IMR-90 (cell line): ENCODE measurements around the gene OLAH. TPM values are rescaled to one million over a fixed set of nuclear protein-coding genes. Genes with fewer than 3 reads are reported as not detected.

ENCODE experiments used
- ATAC-seq: fragments of 200-7000 bp; cut with Tn5 transposase; 2 replicates; pipeline ENCODE4 v1.9.1; 2020; ENCODE audit warnings: low read depth, mild to moderate bottlenecking, moderate library complexity
- BruUV-seq: library from RNA; stranded (reverse); fragments of 400-500 nt; replicated peaks from 2 replicates; lab custom pipeline; 2021; lab: Mats Ljungman, UMichigan
- CTCF ChIA-PET: fragments of 300-600 bp; formaldehyde crosslinking; extraction: SDS; loops from one replicate; lab custom pipeline; 2021; ENCODE audit warnings: antibody characterized with exemption; lab: Yijun Ruan, JAX
- POLR2A ChIA-PET: fragments of 300-600 bp; sonication (Branson Sonifier 250); formaldehyde crosslinking; loops from one replicate; lab custom pipeline; 2022; ENCODE audit warnings: antibody characterized with exemption; ENCODE audit not compliant: unreplicated experiment; lab: Charles Lee
- DNase-seq: peaks from one replicate; pipeline ENCODE4 v3.0.0; 2013
- H2AFZ ChIP-seq: replicated peaks from 2 replicates; pipeline ENCODE3; 2013; ENCODE audit warnings: low read length, mild to moderate bottlenecking; ENCODE audit not compliant: poor library complexity
- H2AK5ac ChIP-seq: 2 replicates; pipeline ENCODE4 v1.6.1; 2013; ENCODE audit warnings: low read depth, low read length, inconsistent platforms
- H2AK9ac ChIP-seq: replicated peaks from 2 replicates; pipeline ENCODE3; 2013; ENCODE audit warnings: mild to moderate bottlenecking, low read depth, low read length, moderate library complexity; ENCODE audit not compliant: poor library complexity
- H2BK120ac ChIP-seq: 2 replicates; pipeline ENCODE4 v1.6.1; 2013; ENCODE audit warnings: low read depth, low read length, inconsistent platforms
- H2BK15ac ChIP-seq: 3 replicates; pipeline ENCODE4 v1.6.1; 2013; ENCODE audit warnings: low read depth, low read length, inconsistent platforms
- H2BK20ac ChIP-seq: 2 replicates; pipeline ENCODE4 v1.6.1; 2013; ENCODE audit warnings: low read depth, mild to moderate bottlenecking, inconsistent platforms, low read length, moderate library complexity
- H2BK5ac ChIP-seq: 2 replicates; pipeline ENCODE4 v1.6.1; 2013; ENCODE audit warnings: mild to moderate bottlenecking, low read depth, low read length, inconsistent platforms; ENCODE audit not compliant: poor library complexity, severe bottlenecking
- H3K14ac ChIP-seq: replicated peaks from 2 replicates; pipeline ENCODE4 v1.6.1; 2013; ENCODE audit warnings: low read depth, low read length, inconsistent platforms
- H3K18ac ChIP-seq: 2 replicates; pipeline ENCODE4 v1.6.1; 2013; ENCODE audit warnings: low read depth, low read length, control low read depth
- H3K23ac ChIP-seq: 2 replicates; pipeline ENCODE4 v1.6.1; 2013; ENCODE audit warnings: low read depth, low read length, inconsistent platforms
- H3K27ac ChIP-seq: 2 replicates; pipeline ENCODE4 v1.5.1; 2013; ENCODE audit warnings: mild to moderate bottlenecking, control low read depth, low read length; ENCODE audit not compliant: insufficient read depth
- H3K27me3 ChIP-seq: 2 replicates; pipeline ENCODE4 v1.6.1; 2013; ENCODE audit warnings: low read length; ENCODE audit not compliant: control insufficient read depth, insufficient read depth
- H3K36me3 ChIP-seq: 2 replicates; pipeline ENCODE4 v1.6.1; 2013; ENCODE audit warnings: low read length, mixed read lengths; ENCODE audit not compliant: control insufficient read depth, insufficient read depth
- H3K4ac ChIP-seq: 2 replicates; pipeline ENCODE4 v1.6.1; 2013; ENCODE audit warnings: low read depth, low read length, inconsistent platforms
- H3K4me1 ChIP-seq: 2 replicates; pipeline ENCODE4 v1.6.1; 2013; ENCODE audit warnings: low read length, mixed read lengths; ENCODE audit not compliant: control insufficient read depth, insufficient read depth
- H3K4me2 ChIP-seq: 2 replicates; pipeline ENCODE4 v1.6.1; 2013; ENCODE audit warnings: low read depth, mild to moderate bottlenecking, control low read depth, low read length, moderate library complexity
- H3K4me3 ChIP-seq: 2 replicates; pipeline ENCODE4 v1.5.1; 2013; ENCODE audit warnings: low read depth, mild to moderate bottlenecking, control low read depth, low read length, moderate library complexity; ENCODE audit not compliant: insufficient read depth
- H3K56ac ChIP-seq: 2 replicates; pipeline ENCODE4 v1.6.1; 2013; ENCODE audit warnings: low read length, inconsistent platforms; ENCODE audit not compliant: insufficient read depth; ENCODE audit errors: extremely low read depth
- H3K79me1 ChIP-seq, 2 experiments: 2 replicates each; pipeline ENCODE4 v1.6.1; 2013; ENCODE audit warnings: low read length in 2 of 2, inconsistent platforms in 1 of 2, low read depth in 1 of 2
- H3K9ac ChIP-seq: 2 replicates; pipeline ENCODE4 v1.6.1; 2013; ENCODE audit warnings: low read depth, low read length, control low read depth
- H3K9me1 ChIP-seq: 2 replicates; pipeline ENCODE4 v1.6.1; 2013; ENCODE audit warnings: low read length, inconsistent platforms; ENCODE audit not compliant: insufficient read depth
- H3K9me3 ChIP-seq: 2 replicates; pipeline ENCODE4 v1.6.1; 2013; ENCODE audit warnings: low read length; ENCODE audit not compliant: control insufficient read depth, insufficient read depth
- H4K20me1 ChIP-seq: 2 replicates; pipeline ENCODE4 v1.6.1; 2013; ENCODE audit warnings: low read length, inconsistent platforms; ENCODE audit not compliant: insufficient read depth
- H4K5ac ChIP-seq: 2 replicates; pipeline ENCODE4 v1.6.1; 2013; ENCODE audit warnings: mild to moderate bottlenecking, low read depth, low read length, control low read depth
- H4K8ac ChIP-seq, 2 experiments: 2 replicates each; pipeline ENCODE4 v1.6.1; 2013; ENCODE audit warnings: low read depth in 2 of 2, low read length in 2 of 2, control low read depth in 1 of 2, inconsistent platforms in 1 of 2
- H4K91ac ChIP-seq: 2 replicates; pipeline ENCODE4 v1.6.1; 2013; ENCODE audit warnings: low read depth, low read length, inconsistent platforms; ENCODE audit not compliant: insufficient read depth
- BHLHE40 ChIP-seq: fragments of 150-350 bp; IDR thresholded peaks from 2 replicates; pipeline ENCODE4 v1.6.1; 2016; ENCODE audit warnings: mild to moderate bottlenecking, low read depth, low read length
- CEBPB ChIP-seq: IDR thresholded peaks from 2 replicates; pipeline ENCODE4 v1.6.1; 2012; ENCODE audit warnings: low read depth, low read length, improper control_type of control experiment
- CHD1 ChIP-seq: IDR thresholded peaks from 2 replicates; pipeline ENCODE4 v1.6.1; 2012; ENCODE audit warnings: low read depth, low read length, improper control_type of control experiment
- CTCF ChIP-seq: conservative IDR thresholded peaks from 2 replicates; pipeline ENCODE4 v1.5.1; 2012; ENCODE audit warnings: mild to moderate bottlenecking, low read depth, low read length, improper control_type of control experiment
- ELK1 ChIP-seq: fragments of 150-350 bp; IDR thresholded peaks from 2 replicates; pipeline ENCODE4 v1.6.1; 2016; ENCODE audit warnings: low read depth, mild to moderate bottlenecking, low read length, moderate library complexity, borderline replicate concordance
- MAFK ChIP-seq: IDR thresholded peaks from 2 replicates; pipeline ENCODE4 v1.6.1; 2012; ENCODE audit warnings: low read depth, low read length, improper control_type of control experiment
- MAZ ChIP-seq: IDR thresholded peaks from 2 replicates; pipeline ENCODE4 v1.6.1; 2012; ENCODE audit warnings: low read depth, mild to moderate bottlenecking, low read length, improper control_type of control experiment, moderate library complexity, borderline replicate concordance
- MXI1 ChIP-seq: IDR thresholded peaks from 2 replicates; pipeline ENCODE4 v1.6.1; 2012; ENCODE audit warnings: low read depth, mild to moderate bottlenecking, low read length, moderate library complexity, borderline replicate concordance
- RAD21 ChIP-seq: IDR thresholded peaks from 2 replicates; pipeline ENCODE4 v1.6.1; 2012; ENCODE audit warnings: low read length, improper control_type of control experiment
- RCOR1 ChIP-seq: IDR thresholded peaks from 2 replicates; pipeline ENCODE4 v1.6.1; 2012; ENCODE audit warnings: mild to moderate bottlenecking, low read length, improper control_type of control experiment; ENCODE audit not compliant: insufficient replicate concordance
- SMC3 ChIP-seq: fragments of 150-350 bp; IDR thresholded peaks from 2 replicates; pipeline ENCODE4 v1.6.1; 2016; ENCODE audit warnings: low read depth, mild to moderate bottlenecking, antibody characterized with exemption, low read length, moderate library complexity
- WGBS, 2 experiments: methylation state at CpG; one replicate each; pipeline versions ENCODE4 v1.1.5 to v1.1.7; 2013; ENCODE audit warnings: missing lambda C conversion rate in 2 of 2; ENCODE audit not compliant: insufficient read length in 1 of 2; ENCODE audit errors: extremely low coverage in 2 of 2; 5-methylcytosine and 5-hydroxymethylcytosine counted together
- dilution Hi-C: fragments of 300-500 bp; cut with HindIII; formaldehyde crosslinking; loops from one replicate; pipeline ENCODE4 v1.14.3; 2018; ENCODE audit warnings: low sequenced_read_pairs; ENCODE audit not compliant: unreplicated experiment
- in situ Hi-C: fragments of 300-500 bp; cut with MboI; formaldehyde crosslinking; loops from 3 replicates; pipeline ENCODE4 v1.14.3; 2019; ENCODE audit warnings: low sequenced_read_pairs, inconsistent platforms, mixed read lengths
- intact Hi-C: fragments of 100-400 bp; cut with micrococcal nuclease; formaldehyde crosslinking; loops from 2 replicates; pipeline ENCODE4 v1.10.0; 2022
- polyA plus RNA-seq, 3 experiments: library from polyadenylated mRNA; depleted of rRNA; stranded (reverse); fragments of >200 nt; gene quantifications; 2 replicates each; pipeline ENCODE4 v1.2.3, GENCODE V29; 2012; ENCODE audit warnings: low replicate concordance in 1 of 3
- total RNA-seq: library from RNA; depleted of rRNA; stranded (reverse); fragments of >200 nt; gene quantifications from 2 replicates; pipeline ENCODE4 v1.2.3, GENCODE V29; 2012

OLAH gene
- total and polyA plus RNA-seq, 2 of the 4 experiments (the other 2 are of a cell fraction), result not detected

DNA sequence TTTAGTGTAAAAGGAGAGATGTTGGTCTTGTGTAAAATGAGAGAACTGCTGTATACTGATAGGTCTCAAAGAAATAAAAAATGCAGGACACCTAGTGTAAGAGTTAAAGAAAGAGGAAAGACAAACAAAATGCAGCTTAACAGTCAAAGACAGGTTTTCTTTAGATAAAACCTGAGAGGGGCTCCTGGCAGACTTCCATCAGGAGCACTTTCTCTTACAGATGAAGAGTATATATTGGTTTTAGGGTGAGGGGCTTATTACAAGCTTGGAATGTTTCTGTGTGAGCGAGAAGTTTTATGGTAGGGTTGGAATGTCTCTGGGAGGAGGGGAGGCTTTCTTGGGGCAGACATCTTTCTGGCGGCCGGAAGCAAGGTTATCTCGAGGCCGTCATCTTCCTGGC lies 28.6 kb downstream of the OLAH start:
- ATAC-seq (no peak), DNase-seq (no peak)
- no peak overlapping the region for H4K91ac ChIP-seq
- H3K27me3 ChIP-seq, result peaks cover 3% of the 10 kb centered on the region; the same call in 1 of the 2 replicates
- dilution Hi-C loops (no loop called here), intact Hi-C loops (no loop called here), in situ Hi-C loops (no loop called here)
- no peak overlapping the region for H2AK5ac ChIP-seq
- CTCF ChIA-PET, result no interaction called here
- BruUV-seq, result no TSS peak
- H2AK9ac ChIP-seq, result no peak overlapping the region
- H2AFZ ChIP-seq, result no peak overlapping the region
- H3K9me1 ChIP-seq, result no peaks in the 10 kb centered on the region
- H3K79me1 ChIP-seq, result no peaks in the 10 kb centered on the region
- H3K9ac ChIP-seq, result no peak overlapping the region
- no CpG with 5 or more reads among the region's 5 CpGs for WGBS, 2 experiments
- TF ChIP-seq RCOR1 (no peak), SMC3 (no peak), MAZ (no peak), MAFK (no peak), CTCF (no peak), BHLHE40 (no peak), MXI1 (no peak), CHD1 (no peak), ELK1 (no peak), RAD21 (no peak), CEBPB (no peak)
- no peak overlapping the region for H3K4me3 ChIP-seq
- H3K18ac ChIP-seq, result no peak overlapping the region
- peaks cover 6% of the 10 kb centered on the region for H3K9me3 ChIP-seq
- H3K14ac ChIP-seq, result no peak overlapping the region
- no peak overlapping the region for H4K5ac ChIP-seq
- H4K20me1 ChIP-seq, result no peaks in the 10 kb centered on the region
- H3K36me3 ChIP-seq, result no peaks in the 10 kb centered on the region
- no peak overlapping the region for H4K8ac ChIP-seq
- H3K4me1 ChIP-seq, result no peaks in the 10 kb centered on the region
- no peak overlapping the region for H3K4me2 ChIP-seq
- H3K27ac ChIP-seq, result no peak overlapping the region
- H2BK15ac ChIP-seq, result no peak overlapping the region
- POLR2A ChIA-PET, result interaction anchor here (1.0 kb wide), 1 partner anchor 15 kb away, joined by 9 read pairs; no protein-coding TSS in a partner anchor
- no peak overlapping the region for H3K56ac ChIP-seq
- no peak overlapping the region for H2BK20ac ChIP-seq
- no peak overlapping the region for H2BK5ac ChIP-seq
- H3K23ac ChIP-seq, result no peak overlapping the region
- H3K4ac ChIP-seq, result no peak overlapping the region
- H2BK120ac ChIP-seq, result no peak overlapping the region
